ENCODE data around the gene INPP4A. TPM values are rescaled to one million over a fixed set of nuclear protein-coding genes. Genes with fewer than 3 reads are reported as not detected.

Gene INPP4A
- total RNA-seq, 1 donor from 2014 or later = 40.7 TPM

- Mint-ChIP-seq H3K27me3 (ENCODE audit: low read depth) (no peaks in the 10 kb centered on the region), H3K4me1 (peaks cover 58% of the 10 kb centered on the region), H3K9me3 (no peaks in the 10 kb centered on the region), H3K36me3 (no peaks in the 10 kb centered on the region), H3K4me3 (no peak overlapping the region), H3K27ac (no peak overlapping the region)
- DNase-seq (ENCODE audit: low spot score in 2 of 2, unreplicated experiment in 2 of 2) = no peak
- TF ChIP-seq, protein P1, sequence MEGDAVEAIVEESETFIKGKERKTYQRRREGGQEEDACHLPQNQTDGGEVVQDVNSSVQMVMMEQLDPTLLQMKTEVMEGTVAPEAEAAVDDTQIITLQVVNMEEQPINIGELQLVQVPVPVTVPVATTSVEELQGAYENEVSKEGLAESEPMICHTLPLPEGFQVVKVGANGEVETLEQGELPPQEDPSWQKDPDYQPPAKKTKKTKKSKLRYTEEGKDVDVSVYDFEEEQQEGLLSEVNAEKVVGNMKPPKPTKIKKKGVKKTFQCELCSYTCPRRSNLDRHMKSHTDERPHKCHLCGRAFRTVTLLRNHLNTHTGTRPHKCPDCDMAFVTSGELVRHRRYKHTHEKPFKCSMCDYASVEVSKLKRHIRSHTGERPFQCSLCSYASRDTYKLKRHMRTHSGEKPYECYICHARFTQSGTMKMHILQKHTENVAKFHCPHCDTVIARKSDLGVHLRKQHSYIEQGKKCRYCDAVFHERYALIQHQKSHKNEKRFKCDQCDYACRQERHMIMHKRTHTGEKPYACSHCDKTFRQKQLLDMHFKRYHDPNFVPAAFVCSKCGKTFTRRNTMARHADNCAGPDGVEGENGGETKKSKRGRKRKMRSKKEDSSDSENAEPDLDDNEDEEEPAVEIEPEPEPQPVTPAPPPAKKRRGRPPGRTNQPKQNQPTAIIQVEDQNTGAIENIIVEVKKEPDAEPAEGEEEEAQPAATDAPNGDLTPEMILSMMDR (IDR thresholded peaks at IDR 0.05; ENCODE audit: unreplicated experiment) = no peak
Observed at GRCh38 chr2:98482362-98482761, 37.7 kb downstream of the INPP4A start.

DNA sequence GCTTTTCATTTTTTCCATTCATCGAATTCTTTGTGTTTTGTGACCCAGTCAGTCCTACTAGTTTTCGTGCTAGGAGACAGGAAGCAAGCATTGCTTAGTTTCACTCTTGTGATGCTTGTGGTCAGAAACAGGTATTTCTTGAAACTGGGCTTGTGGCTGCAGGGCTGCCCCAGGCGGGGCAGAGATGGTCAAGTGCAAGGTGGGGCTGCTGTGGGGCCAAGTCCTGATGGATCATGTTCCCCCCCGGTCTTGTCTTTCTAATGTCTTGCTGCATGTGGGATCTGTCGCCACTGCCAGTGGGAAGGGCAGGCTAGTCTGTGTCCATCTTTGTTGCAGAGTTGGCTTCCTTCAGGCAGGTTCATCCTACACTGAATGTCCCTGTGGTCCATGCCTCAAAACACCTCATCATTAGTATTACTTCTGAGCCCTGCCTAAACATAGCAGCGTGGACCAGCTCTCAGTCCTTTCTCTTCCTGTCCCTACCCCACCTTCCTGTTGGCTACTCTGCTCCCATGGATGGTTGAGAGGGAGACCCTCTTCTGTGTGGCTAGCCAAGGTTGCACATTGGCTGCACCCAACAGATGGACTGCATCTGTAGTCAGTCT is 38.7 kb downstream of the INPP4A start:
- no peak overlapping the region for H3K27ac Mint-ChIP-seq
- no peaks in the 10 kb centered on the region for H3K36me3 Mint-ChIP-seq
- H3K4me3 Mint-ChIP-seq = no peak overlapping the region
- H3K9me3 Mint-ChIP-seq = no peaks in the 10 kb centered on the region
- peaks cover 55% of the 10 kb centered on the region for H3K4me1 Mint-ChIP-seq
- DNase-seq (ENCODE audit: low spot score in 2 of 2, unreplicated experiment in 2 of 2) = no peak
- H3K27me3 Mint-ChIP-seq (ENCODE audit: low read depth) = no peaks in the 10 kb centered on the region
- TF ChIP-seq, protein P1 (IDR thresholded peaks at IDR 0.05; ENCODE audit: unreplicated experiment) = no peak

DNA sequence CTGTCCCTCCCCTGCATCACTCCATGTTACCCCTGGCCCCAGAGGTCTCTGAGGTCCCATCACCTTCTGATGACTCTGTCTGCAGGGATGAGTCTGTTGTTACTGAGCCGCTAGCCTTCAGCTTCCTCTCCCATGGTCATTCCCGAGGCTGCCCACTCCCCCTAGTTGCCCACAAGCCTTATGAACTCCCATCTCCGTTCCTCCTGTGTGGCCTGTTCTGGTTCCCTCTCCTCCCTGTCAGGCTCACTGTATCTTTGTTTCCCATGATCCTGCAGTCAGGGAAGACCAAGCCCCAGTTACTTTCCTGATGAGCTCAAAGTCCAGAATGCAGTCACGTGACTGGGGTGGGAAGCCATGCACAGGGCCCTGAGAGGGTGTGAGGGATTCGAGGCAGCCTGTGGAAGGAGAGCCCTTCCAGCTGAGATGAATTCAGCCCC is 39.5 kb downstream of the INPP4A start:
- no peak overlapping the region for H3K27ac Mint-ChIP-seq
- H3K9me3 Mint-ChIP-seq = no peaks in the 10 kb centered on the region
- no peak for DNase-seq (ENCODE audit: low spot score in 2 of 2, unreplicated experiment in 2 of 2)

DNA sequence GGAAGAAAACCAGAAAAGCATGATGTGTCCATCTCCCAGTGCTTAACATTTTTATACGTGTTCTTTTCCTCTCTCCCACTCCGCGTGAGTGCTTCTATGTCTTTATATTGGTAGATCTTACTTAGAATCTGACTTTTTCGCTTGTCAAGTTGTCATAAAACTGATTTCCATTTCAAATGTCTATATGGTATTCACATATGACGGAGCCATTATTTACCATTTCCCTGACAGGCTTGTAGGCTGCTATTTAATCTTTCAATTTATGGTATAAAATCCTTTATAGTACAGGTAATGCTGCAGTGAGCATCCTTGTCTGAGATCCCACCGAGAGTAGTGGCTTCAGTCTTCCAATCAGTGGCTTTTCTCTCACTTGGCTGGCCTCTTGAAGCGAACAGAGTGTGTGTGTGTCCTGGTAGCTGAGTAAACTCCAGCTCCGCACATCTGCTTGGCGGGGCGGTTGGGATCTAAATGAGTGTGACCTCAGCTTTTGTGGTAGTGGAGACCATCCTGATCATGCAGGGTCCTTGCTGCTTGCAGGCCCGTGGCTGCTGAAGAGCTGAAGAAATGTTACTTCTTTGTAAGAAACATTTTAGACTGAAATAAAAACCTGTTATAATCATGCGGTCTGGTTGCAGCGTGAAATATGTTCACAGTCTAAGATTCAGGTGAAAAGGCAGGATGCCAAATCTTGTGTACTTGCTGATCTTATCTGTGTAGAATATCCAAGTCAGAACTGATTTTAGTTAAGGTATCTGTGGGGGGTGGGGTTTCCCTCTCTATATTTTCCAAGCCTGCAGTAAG is 40.2 kb downstream of the INPP4A start:
- peaks cover 46% of the 10 kb centered on the region for H3K4me1 Mint-ChIP-seq
- no peak overlapping the region for H3K4me3 Mint-ChIP-seq
- H3K9me3 Mint-ChIP-seq = no peaks in the 10 kb centered on the region
- TF ChIP-seq, protein P1 (IDR thresholded peaks at IDR 0.05; ENCODE audit: unreplicated experiment) = no peak
- no peak for DNase-seq (ENCODE audit: low spot score in 2 of 2, unreplicated experiment in 2 of 2)
- no peaks in the 10 kb centered on the region for H3K27me3 Mint-ChIP-seq (ENCODE audit: low read depth)
- H3K27ac Mint-ChIP-seq = no peak overlapping the region
- no peaks in the 10 kb centered on the region for H3K36me3 Mint-ChIP-seq

More for the DNA sequence above, 39.5 kb downstream of the INPP4A start:
- Mint-ChIP-seq H3K27me3 (ENCODE audit: low read depth) (no peaks in the 10 kb centered on the region), H3K36me3 (no peaks in the 10 kb centered on the region), H3K4me3 (no peak overlapping the region), H3K4me1 (peaks cover 53% of the 10 kb centered on the region)
- TF ChIP-seq, protein P1 (IDR thresholded peaks at IDR 0.05; ENCODE audit: unreplicated experiment) = no peak

DNA sequence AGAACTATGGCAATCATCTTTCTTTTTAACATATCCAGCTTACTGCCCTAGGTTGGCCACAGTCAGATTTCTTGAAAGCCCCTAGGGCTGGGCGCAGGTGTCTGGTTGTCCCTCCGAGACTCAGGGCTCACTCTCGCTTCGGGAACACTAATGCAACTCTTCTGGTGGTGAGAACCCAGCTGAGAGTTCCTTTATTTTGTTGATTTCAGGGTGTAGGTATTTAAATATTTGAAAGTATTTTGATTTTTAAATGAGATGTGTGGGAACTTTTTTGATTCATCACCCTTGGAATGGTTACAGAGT is 40.7 kb downstream of the INPP4A start:
- H3K27ac Mint-ChIP-seq = no peak overlapping the region
- H3K4me3 Mint-ChIP-seq = no peak overlapping the region
- no peaks in the 10 kb centered on the region for H3K36me3 Mint-ChIP-seq
- DNase-seq (ENCODE audit: low spot score in 2 of 2, unreplicated experiment in 2 of 2) = no peak
- peaks cover 40% of the 10 kb centered on the region for H3K4me1 Mint-ChIP-seq
- no peaks in the 10 kb centered on the region for H3K9me3 Mint-ChIP-seq
- no peaks in the 10 kb centered on the region for H3K27me3 Mint-ChIP-seq (ENCODE audit: low read depth)
- TF ChIP-seq, protein P1 (IDR thresholded peaks at IDR 0.05; ENCODE audit: unreplicated experiment) = no peak
